Measurements from ENCODE around the gene RPN1. TPM values are rescaled to one million over a fixed set of nuclear protein-coding genes. Genes with fewer than 3 reads are reported as not detected.
A peak's percentile ranks its signal among the peaks of the same experiment; 100 is the strongest.
"Not testable (repeated sequence)": the region's sequence is repeated elsewhere in the genome, so short reads cannot be mapped to it uniquely, and the experiment has no call there.

RPN1 gene
- total RNA-seq, result 96.8 TPM
- long read RNA-seq, transcript RPN1-201 (10 exons, 2,314 nt), result major isoform, 363 of 383 reads
- long read RNA-seq, partial matches to known transcripts, result 10 of 383 reads
- long read RNA-seq, other reads (novel, unspliced or antisense), result 10 of 383 reads

DNA sequence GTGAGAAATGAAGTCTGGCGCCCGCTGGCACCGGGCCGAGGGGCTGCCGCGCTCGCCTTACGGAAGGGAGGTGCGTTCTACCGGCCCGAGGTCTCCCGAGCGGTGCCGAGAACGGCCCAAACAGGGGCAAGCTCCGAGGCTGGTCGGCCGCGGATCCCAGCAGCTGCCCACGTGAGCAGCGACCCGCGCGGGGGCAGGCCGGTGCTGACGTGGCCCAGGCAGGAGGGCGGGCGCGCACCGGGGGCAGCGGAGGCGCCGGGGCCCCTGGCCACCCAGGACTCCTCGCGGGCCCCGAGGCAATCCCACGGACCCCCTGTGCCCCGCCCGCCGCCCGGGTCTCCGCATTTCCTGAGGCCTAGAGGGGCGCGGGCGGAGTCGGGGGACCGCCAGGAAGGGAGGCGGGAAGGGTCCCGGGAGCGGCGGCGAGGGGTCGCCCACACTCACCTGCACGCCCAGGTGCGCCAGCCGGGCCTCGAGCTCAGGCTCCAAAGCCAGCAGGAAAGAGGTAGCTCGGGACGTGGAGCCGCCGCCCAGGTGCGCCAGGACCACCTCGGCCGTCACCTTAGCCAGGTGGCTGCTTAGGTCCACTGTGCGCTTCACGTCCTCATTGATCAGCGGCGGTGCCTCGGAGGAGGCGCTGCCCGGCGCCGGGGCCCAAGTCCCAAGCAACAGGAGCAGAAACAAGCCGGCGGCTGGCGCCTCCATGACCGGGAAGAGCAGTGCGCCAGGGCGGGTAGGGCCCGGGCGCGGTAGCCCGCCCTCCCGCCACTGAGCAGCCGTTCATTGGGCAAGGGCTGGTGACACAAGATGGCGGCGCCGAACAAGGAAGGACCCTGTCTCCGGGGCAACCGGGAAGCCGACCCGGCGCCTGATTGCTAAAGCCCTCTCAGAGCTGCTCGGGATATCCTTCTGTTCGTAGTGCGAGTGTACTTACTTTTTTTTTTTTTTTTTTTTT lies at the start of gene RPN1:
TSS of gene RPN1 (minus strand) at position 723 of the 955 bp plus-strand sequence. CDS start at position 705, 18 bp downstream.
- peak; percentile 100 for ATAC-seq (ENCODE audit: poor library complexity)
- intact Hi-C loops (cut with DNase I), result no loop called here
- peak; percentile 98 for DNase-seq

DNA sequence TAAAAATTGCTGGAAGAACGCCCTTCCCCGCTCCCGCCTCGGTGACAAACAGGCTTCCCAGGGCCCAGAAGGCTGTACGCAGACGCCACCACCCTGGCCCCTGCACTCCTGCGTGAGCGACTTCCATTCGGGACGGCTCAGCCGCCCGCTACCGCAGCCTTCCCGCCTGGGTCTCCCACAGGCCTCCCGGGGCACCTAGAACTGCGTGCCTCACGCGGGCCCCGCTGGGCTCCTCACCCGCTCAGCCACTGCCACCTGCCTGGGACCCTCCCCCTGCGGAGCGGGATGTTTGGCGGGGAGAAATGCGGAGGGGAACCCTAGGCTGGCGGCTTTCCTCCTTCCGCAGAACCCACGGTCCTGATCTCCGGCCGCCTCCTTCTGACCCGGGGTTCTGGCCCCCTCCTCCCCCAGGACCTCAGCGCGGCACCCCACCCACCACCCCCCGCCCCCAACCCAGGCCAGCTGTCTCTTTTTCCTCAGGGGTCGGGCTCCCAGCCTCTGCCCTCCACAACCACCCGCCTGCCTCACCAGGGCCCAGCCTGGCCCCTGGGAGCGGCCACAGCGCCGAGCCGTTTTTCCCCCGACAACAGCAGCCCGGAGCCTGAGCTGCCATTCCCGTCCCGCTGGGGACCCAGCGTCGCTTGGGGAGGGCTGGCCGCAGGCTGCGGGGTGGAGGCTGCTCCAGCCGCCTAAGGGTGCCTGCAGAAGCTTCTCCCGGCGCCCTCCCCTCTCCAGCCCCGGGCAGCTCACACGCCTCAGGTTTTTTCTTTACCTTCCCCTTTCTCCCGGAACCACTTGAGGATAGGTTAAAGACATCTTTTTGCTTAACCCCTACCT lies 47.8 kb upstream of the RPN1 start:
- intact Hi-C loops (cut with DNase I), result no loop called here
- ATAC-seq (ENCODE audit: poor library complexity) (peak; percentile 89), DNase-seq (peak; percentile 65)

DNA sequence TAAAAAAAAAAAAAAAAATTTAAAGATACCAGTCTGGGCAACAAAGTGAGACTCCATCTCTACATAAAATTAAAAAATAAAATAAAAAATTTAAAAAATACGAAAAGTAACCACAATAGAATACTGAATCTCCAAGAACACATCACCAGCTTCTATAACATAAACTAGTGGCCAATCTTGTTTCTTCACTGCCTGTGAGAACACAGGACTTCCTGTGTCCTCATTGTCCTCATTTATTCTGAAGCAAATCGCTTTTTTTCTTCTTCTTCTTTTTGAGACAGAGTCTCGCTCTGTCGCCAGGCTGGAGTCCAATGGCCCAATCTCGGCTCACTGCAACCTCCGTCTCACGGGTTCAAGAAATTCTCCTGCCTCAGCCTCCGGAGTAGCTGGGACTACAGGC lies 46.7 kb upstream of the RPN1 start:
- DNase-seq (no peak), ATAC-seq (ENCODE audit: poor library complexity) (no peak)
- intact Hi-C loops (cut with DNase I), result no loop called here

DNA sequence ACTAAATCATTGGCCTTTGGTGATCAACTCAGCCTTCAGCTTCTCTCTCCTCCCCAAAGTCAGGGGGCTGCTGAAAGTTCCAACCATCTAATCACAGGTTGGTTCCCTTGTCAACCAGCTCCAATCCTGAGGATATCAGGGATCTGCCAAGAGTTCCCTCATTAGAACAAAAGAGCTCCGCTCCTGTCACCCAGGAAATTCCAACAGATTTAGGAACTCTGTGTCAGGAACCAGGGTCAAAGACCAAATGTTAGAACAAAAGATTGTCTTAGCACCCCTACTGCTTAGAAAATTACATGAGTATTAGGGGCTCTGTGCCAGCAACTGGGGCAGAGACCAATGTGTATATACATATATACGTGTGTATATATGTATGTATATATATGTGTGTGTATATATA lies 43.1 kb upstream of the RPN1 start:
- ATAC-seq (ENCODE audit: poor library complexity), result no peak
- intact Hi-C loops (cut with DNase I), result no loop called here
- DNase-seq, result no peak

DNA sequence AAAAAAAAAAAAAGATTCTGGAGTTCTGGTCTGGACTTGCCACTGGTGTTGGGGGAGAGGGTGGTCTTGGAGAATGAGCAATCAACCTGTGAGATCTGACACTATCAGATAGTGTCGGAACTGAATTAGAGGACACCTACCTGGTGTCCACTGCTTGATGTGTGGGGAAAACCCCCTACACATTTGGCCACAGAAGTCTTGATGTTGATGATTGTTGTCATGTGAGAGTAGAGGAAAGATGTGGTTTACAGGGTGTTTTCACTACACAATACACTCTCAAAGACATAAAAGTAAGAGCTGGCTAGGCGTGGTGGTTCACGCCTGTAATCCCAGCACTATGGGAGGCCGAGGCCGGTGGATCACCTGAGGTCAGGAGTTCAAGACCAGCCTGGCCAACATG lies 38.4 kb upstream of the RPN1 start:
- intact Hi-C loops (cut with DNase I), result no loop called here
- DNase-seq (no peak), ATAC-seq (ENCODE audit: poor library complexity) (no peak)

DNA sequence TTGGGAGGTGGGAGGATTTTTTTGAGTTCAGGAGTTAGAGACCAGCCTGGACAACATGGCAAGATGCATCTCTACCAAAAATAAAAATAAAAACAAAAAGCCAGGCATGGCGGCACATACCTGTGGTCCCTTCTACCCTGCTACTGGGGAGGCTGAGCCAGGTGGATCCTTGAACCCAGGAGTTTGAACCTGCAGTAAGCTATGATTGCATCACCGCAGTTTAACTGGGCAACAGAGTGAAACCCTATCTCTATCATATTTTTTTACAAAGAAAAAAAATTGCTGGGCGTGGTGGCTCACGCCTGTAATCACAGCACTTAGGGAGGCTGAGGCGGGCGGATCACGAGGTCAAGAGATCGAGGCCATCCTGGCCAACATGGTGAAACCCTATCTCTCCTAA lies 35.8 kb upstream of the RPN1 start:
- DNase-seq (no peak), ATAC-seq (ENCODE audit: poor library complexity) (no peak)
- intact Hi-C loops (cut with DNase I), result no loop called here

DNA sequence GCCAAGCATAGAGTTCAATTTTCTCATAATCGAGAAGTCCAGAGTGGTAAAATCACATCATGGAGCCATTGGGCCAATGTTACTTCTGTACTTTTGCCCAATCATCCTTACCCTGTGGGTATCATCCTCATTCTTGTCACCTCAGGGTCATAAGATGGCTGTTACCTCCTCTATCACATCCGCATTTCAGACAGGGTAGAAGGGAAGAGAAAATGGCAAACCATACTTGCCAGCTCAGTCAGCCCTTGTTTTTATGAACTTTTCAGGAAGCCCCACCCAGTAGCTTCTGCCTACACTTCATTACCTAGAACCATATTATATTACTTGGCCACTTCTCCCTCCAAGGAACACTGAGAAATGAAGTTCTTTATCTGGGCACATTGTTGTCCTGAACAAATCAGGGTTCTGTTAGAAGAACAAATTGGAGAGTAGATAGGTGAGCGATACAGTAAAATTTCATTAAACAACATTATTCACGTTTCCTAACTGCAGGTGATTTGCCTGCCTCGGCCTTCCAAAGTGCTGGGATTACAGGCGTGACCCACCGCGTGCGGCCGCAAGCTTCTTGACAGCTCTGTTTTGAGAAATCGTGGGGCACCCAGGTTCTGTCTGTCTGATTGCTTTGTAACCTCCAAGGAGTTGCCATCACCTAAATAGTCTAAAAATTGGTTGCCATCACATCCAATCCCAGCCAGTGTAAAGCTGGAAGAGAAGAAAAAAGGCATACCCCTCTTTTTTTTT lies 34.5 kb upstream of the RPN1 start:
- intact Hi-C loops (cut with DNase I), result loop anchor here (5.0 kb wide), 1 partner anchor 102 kb away; no protein-coding TSS in a partner anchor
- ATAC-seq (ENCODE audit: poor library complexity) (no peak), DNase-seq (no peak)

DNA sequence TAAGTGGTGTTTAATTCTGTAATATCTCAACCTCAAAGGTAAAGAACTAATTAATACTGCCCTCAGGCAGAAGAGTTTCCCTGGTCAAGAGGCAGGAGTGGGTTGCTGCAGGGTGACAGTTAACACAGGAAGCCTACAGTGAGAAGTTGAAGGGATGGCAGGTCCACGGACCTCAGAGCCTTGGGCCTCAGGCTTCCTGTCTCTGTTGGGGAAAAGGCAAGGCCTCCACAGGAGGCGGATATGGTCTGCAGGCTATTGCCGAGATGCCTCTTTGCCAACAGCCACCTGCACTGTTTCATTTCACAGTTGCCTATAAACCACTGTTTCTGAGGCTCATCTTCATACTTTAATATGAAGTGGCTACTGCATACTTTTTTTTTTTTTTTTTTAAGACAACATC lies 33.3 kb upstream of the RPN1 start:
- intact Hi-C loops (cut with DNase I), result loop anchor here (5.0 kb wide), 1 partner anchor 103 kb away; no protein-coding TSS in a partner anchor
- no peak for DNase-seq
- no peak for ATAC-seq (ENCODE audit: poor library complexity)

DNA sequence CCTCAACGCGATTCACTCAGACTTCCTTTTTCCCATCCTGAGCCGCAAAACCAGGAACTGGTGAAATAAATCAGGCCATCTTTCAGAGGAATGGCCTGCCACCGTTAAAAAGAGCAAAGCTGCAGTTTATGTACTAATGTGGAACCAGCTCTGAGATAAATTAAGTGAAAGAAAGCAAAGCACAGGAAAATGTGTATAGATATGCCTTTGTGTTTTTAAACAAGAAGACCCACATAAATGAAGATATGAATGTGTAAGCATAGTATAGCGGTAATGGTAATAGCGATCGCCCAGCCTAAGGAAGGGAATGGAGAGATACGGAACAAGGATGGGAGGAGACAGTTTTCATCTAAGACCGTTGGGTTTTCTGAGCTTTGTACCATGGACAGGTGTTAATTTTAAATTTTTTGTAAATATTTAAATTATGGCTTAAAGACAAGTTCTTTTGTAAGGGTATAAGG lies 30.8 kb upstream of the RPN1 start:
- ATAC-seq (ENCODE audit: poor library complexity) (no peak), DNase-seq (no peak)
- intact Hi-C loops (cut with DNase I), result loop anchor here (2.0 to 5.0 kb wide), 2 partner anchors 106 to 165 kb away; no protein-coding TSS in a partner anchor

DNA sequence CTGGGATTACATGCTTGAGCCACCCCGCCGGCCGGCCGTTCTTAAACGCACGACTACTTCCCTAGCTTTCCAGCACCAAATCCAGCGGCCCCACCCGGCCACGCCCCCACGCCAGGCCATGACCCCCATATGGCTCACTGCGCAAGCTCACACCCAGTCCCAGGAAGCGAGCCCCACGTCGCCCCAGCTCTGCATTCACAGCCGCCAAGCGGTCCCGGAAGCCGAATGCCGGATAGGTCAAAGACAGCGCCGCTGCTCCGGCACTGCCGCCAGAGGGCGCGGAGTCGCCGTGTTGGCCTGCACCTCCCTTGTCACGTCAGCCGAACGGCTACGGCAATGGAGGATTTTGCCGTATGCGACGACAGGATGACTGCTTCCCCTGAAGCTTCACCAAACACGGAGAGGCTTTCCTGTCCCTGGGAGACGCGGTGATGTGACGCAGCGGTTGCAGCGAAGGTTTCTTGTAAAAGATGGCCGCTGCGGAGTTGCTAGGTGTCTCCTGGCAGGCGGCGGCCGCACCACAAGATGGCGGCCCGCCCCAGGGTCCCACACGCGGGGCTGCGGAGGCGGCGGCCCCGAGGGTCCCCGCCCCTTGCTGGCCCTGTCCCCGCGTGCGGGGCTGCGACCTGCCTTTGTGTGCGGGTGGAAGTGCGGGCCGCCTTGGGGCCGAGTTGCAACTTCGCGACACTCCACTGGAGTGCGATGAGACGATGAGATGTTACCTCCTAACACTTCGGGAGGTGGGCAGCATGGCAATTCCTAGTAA lies 30.2 kb upstream of the RPN1 start:
- ATAC-seq (ENCODE audit: poor library complexity), result peak; percentile 99
- peak; percentile 100 for DNase-seq

DNA sequence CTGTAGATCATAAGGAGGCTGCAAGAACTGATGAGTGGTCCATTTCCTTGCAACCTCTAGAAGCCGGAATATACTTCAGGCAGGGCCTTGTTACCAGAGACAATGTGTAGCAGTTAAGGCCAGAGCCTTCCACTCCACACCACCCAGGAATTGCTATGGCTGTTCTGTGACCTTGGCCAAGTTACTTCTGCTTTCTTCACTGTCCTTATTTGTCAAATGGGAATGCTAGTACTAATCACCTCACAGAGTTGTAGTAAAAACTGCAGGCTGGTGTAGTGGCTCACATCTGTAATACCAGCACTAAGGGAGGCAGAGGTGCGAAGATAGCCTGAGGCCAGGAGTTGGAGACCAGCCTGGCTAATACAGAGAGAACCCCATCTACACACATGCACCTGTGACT lies 28.7 kb upstream of the RPN1 start:
- ATAC-seq (ENCODE audit: poor library complexity) (no peak), DNase-seq (no peak)
- intact Hi-C loops (cut with DNase I), result no loop called here

More for the DNA sequence above, 30.2 kb upstream of the RPN1 start:
- intact Hi-C loops (cut with DNase I), result loop anchor here (2.0 to 5.0 kb wide), 2 partner anchors 107 to 166 kb away; no protein-coding TSS in a partner anchor

DNA sequence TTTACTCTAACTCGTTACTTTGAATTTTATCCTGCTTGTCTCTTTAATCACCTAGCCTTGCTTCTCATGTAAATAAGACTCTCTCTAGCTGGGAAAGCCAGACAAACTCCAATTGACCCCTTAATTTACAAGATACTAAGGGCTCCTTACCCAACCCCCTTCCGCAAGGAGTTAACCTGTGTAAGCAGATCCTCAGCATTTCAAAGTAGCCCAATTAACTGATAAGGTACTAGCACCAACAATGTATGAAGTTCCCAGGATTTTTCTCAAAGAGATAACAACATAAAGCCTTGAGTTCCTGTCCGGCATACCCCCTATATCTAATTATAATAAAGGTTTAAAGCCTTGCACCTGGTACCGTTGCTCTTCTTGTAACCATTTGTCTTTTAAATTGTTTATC lies 25.2 kb upstream of the RPN1 start:
- ATAC-seq (ENCODE audit: poor library complexity); intact Hi-C loops (cut with DNase I); DNase-seq: not testable (repeated sequence)

DNA sequence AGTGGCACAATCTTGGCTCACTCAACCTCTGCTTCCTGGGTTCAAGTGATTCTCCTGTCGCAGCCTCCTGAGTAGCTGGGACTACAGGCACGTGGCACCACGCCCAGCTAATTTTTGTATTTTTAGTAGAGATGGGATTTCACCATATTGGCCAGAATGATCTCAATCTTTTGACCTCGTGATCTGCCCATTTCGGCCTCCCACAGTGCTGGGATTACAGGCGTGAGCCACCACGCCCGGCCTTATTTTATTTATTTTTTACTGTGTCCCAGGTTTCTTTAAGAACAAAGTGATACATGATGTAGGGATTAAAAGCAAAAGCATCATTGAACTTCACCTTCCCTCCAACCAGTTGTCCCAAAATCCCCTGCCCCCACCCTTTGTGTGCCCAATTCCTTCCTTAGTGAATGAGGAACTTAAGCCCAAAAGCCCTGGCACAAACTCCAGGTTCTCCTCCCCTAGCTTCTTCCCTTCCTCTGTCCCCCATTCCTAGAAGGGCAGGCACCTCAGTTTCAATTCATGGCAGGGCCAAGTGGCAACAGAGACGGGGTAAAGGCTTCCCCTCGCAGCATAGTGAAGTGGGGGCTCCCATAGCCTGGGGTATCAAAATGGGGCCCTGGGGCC lies 23.7 kb upstream of the RPN1 start:
- intact Hi-C loops (cut with DNase I), result no loop called here
- DNase-seq, result no peak
- no peak for ATAC-seq (ENCODE audit: poor library complexity)

DNA sequence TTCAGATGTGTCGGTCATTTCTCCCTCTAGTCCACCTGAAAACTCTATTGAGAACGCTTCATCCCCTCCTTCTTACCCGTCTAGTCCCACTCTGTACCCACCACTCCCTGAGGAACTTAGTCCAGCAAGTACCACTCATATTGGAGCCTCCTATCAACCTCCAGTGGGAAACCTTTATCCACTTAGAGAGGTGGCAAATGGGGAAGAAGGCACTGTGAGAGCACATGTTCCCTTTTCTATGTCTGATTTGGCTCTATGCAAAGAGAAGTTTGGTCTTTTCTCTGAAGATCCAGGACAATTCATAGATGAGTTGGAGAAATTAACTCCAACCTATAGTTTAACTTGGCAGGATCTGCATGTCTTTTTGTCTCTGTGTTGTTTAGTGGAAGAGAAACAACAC lies 17.0 kb upstream of the RPN1 start:
- intact Hi-C loops (cut with DNase I), result no loop called here
- ATAC-seq (ENCODE audit: poor library complexity), result no peak
- no peak for DNase-seq

DNA sequence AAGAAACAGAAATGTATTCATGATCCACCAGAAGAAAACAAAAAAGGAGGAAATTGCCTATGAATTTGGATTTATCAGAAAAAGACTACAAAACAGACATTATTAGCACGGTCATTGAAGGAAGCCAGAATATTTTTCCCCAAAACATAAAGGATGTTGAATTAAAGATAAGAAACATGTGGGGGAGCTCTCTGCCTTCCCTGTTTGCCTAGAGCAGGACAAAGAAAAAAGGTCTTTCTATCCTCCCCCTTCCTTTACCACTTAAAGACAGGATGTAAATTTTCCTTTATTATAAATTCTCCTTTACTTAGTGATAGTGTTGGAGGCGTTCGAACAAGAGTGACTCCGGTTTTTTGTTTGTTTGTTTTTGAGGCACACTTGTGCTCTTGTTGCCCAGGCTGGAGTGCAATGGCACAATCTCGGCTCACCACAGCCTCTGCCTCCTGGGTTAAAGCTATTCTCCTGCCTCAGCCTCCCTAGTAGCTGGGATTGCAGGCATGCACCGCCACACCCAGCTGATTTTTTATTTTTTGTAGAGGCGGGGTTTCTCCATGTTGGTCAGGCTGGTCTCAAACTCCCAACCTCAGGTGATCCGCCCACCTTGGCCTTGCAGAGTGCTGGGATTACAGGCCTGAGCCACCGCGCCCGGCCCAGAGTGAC lies 14.9 kb upstream of the RPN1 start:
- intact Hi-C loops (cut with DNase I), result no loop called here
- DNase-seq, result no peak
- ATAC-seq (ENCODE audit: poor library complexity), result no peak

DNA sequence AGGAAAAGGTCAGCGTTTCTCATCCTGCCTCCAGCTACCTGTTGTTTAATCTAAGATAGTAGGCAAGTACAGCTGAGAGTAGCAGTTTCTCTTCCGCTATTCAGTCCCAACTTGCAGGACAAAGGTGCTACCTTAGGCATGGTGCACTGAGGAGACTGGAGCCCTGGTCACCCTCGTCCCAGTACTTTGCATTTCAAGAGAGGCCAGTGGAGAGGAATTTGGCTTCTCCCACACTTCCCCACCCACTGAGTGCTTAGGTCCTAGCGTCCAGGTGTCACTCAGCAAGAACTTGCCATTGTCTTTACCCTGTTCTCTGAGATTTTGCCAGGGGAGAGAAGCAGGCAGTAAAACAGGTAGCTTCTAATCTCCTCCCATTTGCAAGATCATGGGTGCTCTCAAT lies 12.5 kb upstream of the RPN1 start:
- ATAC-seq (ENCODE audit: poor library complexity) (no peak), DNase-seq (no peak)
- intact Hi-C loops (cut with DNase I), result no loop called here

DNA sequence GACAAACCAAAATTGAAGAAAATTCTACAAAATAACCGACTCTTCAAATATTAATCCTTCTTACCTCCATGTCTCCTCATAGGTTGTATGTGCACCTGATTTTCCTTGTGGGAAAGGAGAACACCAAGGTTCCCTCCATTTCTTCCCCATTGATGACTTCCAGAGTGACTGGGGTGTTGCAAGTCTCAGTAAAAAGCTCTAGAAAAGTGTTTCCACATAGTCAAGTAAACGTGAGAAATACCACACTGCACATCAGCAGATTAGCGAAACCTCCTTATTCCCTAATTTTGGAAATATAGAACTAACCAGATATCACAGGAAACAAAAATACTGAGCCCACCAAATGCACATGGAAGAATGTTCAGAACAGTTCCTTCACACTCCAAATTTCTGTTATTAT lies 4.9 kb upstream of the RPN1 start:
- intact Hi-C loops (cut with DNase I), result no loop called here
- DNase-seq (no peak), ATAC-seq (ENCODE audit: poor library complexity) (no peak)
